ENCODE results near the gene ACTL6A. TPM values are rescaled to one million over a fixed set of nuclear protein-coding genes. Genes with fewer than 3 reads are reported as not detected.

ACTL6A gene
- total RNA-seq, 1 experiment from 2014 or later, result 74.5 TPM

- peaks cover 13 to 40% (median 40%) of the 10 kb centered on the region in 3 experiments; a peak in 6 of 7 replicates for H3K36me3 Mint-ChIP-seq (ENCODE audit: insufficient read depth in 1 of 3, low read depth in 3 of 3)
- Histone ChIP-seq H3K14ac (ENCODE audit: insufficient read depth, low read length) (no peak overlapping the region), H4K20me1 (ENCODE audit: control insufficient read depth, insufficient read depth, insufficient read length) (no peaks in the 10 kb centered on the region), H2AFZ (ENCODE audit: low read length) (no peak overlapping the region), H3K56ac (ENCODE audit: insufficient read length, low read depth, low read length) (no peak overlapping the region), H4K5ac (ENCODE audit: insufficient read length, low read depth, low read length) (no peak overlapping the region), H3K9me3 (ENCODE audit: control insufficient read depth, low read depth, low read length) (no peaks in the 10 kb centered on the region), H3K18ac (ENCODE audit: insufficient read length, low read depth, low read length) (no peak overlapping the region), H3K23ac (ENCODE audit: insufficient read length, low read depth, low read length) (no peak overlapping the region), H3K9ac (ENCODE audit: extremely low read depth, insufficient read length, low read length) (no peak overlapping the region), H3K23me2 (ENCODE audit: insufficient read length, low read depth, low read length, poor library complexity, severe bottlenecking) (peaks cover 6% of the 10 kb centered on the region), H2BK20ac (ENCODE audit: low read depth, low read length, poor library complexity, severe bottlenecking) (no peak overlapping the region), H3K27ac (ENCODE audit: insufficient read length, low read depth, low read length) (no peak overlapping the region), H3T11ph (ENCODE audit: low read length) (no peak overlapping the region), H2BK5ac (ENCODE audit: insufficient read length, low read length) (no peak overlapping the region), H3K79me2 (ENCODE audit: insufficient read depth, low read length) (peaks cover 6% of the 10 kb centered on the region; the same call in 1 of the 2 replicates), H3K4ac (ENCODE audit: low read depth, low read length) (no peak overlapping the region), H4K8ac (replicated peaks; ENCODE audit: insufficient read length, low read depth, low read length) (no peak overlapping the region), H3K4me1 (ENCODE audit: insufficient read depth, low read length) (no peaks in the 10 kb centered on the region), H2BK120ac (ENCODE audit: low read depth, low read length, poor library complexity, severe bottlenecking) (no peak overlapping the region), H3K4me2 (ENCODE audit: insufficient read depth, insufficient read length, low read length) (peak overlapping the region; percentile 25), H4K91ac (ENCODE audit: insufficient read length, low read depth, low read length) (no peak overlapping the region), H3K27me3 (ENCODE audit: insufficient read depth, low read length) (no peaks in the 10 kb centered on the region), H2BK12ac (ENCODE audit: insufficient read length, low read depth, low read length) (no peak overlapping the region), H2AK5ac (ENCODE audit: insufficient read length, low read length) (no peak overlapping the region), H2BK15ac (ENCODE audit: low read depth, low read length) (no peak overlapping the region), H3K79me1 (ENCODE audit: insufficient read depth, low read depth, low read length, poor library complexity, severe bottlenecking) (peaks cover 7% of the 10 kb centered on the region)
- WGBS (ENCODE audit: extremely low coverage, insufficient read length, low lambda C conversion rate), result no CpG with 5 or more reads among the region's 4 CpGs
- DNase-seq, result no peak
- H3K4me1 Mint-ChIP-seq, result peaks cover 2 to 9% of the 10 kb centered on the region in 2 experiments; a peak in 3 of 4 replicates
- no peak for TF ChIP-seq CTCF (conservative IDR thresholded peaks at IDR 0.05)
- H3K27ac Mint-ChIP-seq, result no peak overlapping the region; a peak in 1 of 7 replicates
- no peaks in the 10 kb centered on the region for H3K27me3 Mint-ChIP-seq (ENCODE audit: low read depth)
- peak overlapping the region; percentile 100 for H3K4me3 Mint-ChIP-seq
- no peaks in the 10 kb centered on the region for H3K9me3 Mint-ChIP-seq
Observed at GRCh38 chr3:179603321-179603720, 40.6 kb downstream of the ACTL6A start.
